Left colon (tissue), 2 donors: ENCODE results near the gene MRPL42. TPM values are rescaled to one million over a fixed set of nuclear protein-coding genes. Genes with fewer than 3 reads are reported as not detected.
"Not testable (repeated sequence)": the region's sequence is repeated elsewhere in the genome, so short reads cannot be mapped to it uniquely, and the experiment has no call there.

Source experiments
- ATAC-seq: fragments of 200-7000 bp; cut with Tn5 transposase; one replicate; pipeline ENCODE4 v1.9.1; 2020; ENCODE audit warnings: mild to moderate bottlenecking, moderate library complexity
- DNase-seq, 2 donors: peaks; one replicate each; pipeline ENCODE4 v3.0.0-alpha.2; 2020
- intact Hi-C, 2 donors: fragments of 100-400 bp; cut with DNase I in 1 of 2; cut with micrococcal nuclease in 1 of 2; formaldehyde crosslinking; loops; one replicate each; pipeline versions ENCODE4 v1.11.2 to v1.14.0; 2022; cut with DNase I, micrococcal nuclease
- total RNA-seq, 2 donors: library from RNA; stranded (reverse); fragmentation: NEBNext Ultra II Directional; extraction: Animal tissue kit (Norgen Biotek cat#: 25700); gene quantifications; one replicate each; pipeline ENCODE4 v1.2.1, GENCODE V29; 2021
- donor health status: DM: no; HTN: no; CAD: no.
- donor health status: DM: yes; HTN: yes; CAD: no.

Gene MRPL42
- total RNA-seq, 2 donors from 2014 or later, result 58.2 to 65.1 TPM

- ATAC-seq, result peak; percentile 91
These were observed 16.0 kb downstream of the MRPL42 start for GRCh38 chr12:93483151-93483807.

DNA sequence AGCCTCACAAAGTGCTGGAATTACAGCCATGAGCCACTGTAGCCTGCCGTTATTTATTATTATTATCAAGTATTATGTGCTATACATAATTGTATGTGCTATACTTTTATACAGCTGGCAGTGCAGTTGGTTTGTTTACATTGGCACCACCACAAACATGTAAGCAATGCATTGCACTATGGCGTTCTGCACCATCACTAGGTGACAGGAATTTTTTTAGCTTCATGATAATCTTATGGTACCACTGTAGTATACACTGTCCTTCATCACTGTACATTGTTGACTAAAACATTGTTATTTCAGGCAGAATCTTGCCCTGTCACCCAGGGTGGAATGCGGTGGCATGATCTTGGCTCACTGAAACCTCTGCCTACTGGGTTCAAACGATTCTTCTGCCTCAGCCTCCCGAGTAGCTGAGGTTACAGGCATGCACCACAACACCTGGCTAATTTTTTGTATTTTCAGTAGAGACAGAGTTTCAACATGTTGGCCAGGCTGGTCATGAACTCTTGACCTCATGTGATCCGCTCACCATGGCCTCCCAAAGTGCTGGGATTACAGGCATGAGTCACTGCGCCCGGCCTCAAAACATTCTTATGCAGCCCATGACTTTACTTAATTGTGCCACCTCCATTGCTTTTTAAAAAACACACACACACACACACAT, 17.1 kb downstream of the MRPL42 start:
- intact Hi-C loops, result no loop called here
- no peak for ATAC-seq

More at GRCh38 chr12:93483151-93483807, 16.0 kb downstream of the MRPL42 start:
- intact Hi-C loops, result no loop called here
- peak in 1 of 2 donors; percentile 7 for DNase-seq

DNA sequence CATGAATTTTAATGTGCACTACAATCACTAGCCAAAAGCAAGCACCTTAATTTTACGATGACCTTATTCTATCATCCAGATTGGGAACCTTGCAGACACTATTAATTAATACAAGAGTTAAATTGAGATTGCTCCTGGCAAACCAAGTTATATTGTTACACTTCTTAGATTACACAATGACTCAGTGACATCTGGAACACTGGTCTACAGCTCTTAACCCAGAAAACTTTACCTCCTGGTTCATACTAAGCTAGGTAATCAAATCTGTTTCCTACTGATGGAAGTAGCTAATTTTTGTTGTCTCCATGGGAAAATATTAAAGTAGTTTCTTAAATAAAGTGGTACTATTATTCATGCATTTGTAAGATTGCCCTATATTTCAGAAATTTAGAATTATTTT, 25.5 kb downstream of the MRPL42 start:
- peak; percentile 56 for ATAC-seq
- DNase-seq, intact Hi-C loops: not testable (repeated sequence)

More for the DNA sequence above, 17.1 kb downstream of the MRPL42 start:
- DNase-seq, result no peak

DNA sequence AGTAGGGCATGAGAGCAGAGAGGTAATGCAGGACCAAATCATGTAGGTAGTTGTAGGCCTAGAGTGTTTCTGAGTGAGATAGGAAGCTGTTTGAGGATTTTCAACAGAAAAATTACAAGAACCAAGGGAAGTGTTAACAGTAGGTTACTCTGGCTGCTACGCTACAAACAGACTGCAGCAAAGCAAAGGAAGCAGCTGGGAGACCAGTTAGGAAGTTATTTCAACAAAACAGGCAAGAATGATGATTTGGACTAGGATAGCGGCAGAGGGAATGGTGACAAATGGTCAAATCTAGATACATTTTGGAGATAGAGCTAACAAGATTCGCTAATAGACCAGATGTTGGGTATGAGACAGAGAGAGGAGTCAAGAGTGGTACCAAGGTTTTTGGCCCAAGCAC, 26.8 kb downstream of the MRPL42 start:
- intact Hi-C loops, result no loop called here
- ATAC-seq, result no peak
- no peak for DNase-seq

DNA sequence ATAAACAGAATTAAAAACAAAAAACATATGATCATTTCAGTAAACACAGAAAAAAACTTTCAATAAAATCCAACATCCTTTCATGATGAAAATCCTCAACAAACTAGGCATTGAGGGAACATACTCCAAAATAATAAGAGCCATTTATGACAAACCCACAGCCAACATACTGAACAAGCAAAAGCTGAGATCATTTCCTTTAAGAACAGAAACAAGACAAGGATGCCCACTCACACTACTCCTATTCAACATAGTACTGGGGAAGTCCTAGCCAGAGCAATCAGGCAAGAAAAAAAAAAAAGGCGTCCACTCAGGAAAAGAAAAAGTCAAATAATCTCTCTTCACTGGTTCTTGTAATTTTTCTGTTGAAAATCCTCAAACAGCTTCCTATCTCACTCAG, 30.1 kb downstream of the MRPL42 start:
- DNase-seq, result no peak
- ATAC-seq, result no peak
- intact Hi-C loops, result no loop called here

GRCh38 chr12:93498813-93499212, 31.5 kb downstream of the MRPL42 start:
- ATAC-seq, result peak; percentile 32
- DNase-seq, intact Hi-C loops: not testable (repeated sequence)

- ATAC-seq, result no peak
- intact Hi-C loops, result no loop called here
- DNase-seq, result no peak
These were observed 32.9 kb downstream of the MRPL42 start for GRCh38 chr12:93500201-93500600.

- no peak for ATAC-seq
- intact Hi-C loops, result no loop called here
- DNase-seq, result no peak
These were observed 33.4 kb downstream of the MRPL42 start for GRCh38 chr12:93500667-93501066.

DNA sequence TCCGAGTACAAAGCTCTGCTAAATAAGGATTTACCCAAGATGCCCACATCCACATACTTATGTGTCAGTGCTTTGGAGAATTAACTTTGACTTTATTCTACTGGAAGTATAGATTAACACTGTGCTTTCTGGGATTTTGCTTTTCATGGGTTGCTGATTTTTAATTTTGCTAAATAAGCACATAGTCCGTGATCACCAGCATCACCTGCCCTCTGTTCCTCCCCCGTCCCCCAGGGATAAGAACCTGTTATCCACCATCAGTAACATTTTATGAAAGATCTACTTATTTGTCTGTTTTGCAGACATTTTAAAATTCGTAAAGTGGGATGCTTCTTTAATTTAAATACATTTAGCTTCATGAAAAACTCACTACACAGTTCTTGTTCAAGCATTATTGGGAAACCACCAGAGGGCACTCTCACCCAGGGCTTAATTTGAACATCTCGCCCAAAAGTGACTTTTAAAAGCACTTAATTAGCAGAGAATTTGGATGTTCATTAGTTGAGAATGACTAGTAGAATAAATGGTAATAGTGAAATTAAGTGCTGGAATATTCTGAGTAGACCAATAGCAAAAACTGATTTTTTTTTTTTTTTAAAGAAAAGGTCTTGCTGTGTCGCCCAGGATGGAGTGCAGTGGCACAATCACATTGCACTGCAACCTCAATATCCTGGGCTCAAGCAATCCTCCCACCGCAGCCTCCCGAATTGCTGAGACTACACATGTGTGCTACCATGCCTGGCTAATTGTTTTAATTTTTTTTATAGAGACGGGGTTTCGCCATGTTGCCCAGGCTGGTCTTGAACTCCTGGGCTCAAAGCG, 35.7 kb downstream of the MRPL42 start:
- intact Hi-C loops, result loop anchor here in 1 of 2 donors (2.0 kb wide), 1 partner anchor 600 kb away; no protein-coding TSS in a partner anchor
- ATAC-seq (no peak), DNase-seq (peak; percentile 31 to 42)

DNA sequence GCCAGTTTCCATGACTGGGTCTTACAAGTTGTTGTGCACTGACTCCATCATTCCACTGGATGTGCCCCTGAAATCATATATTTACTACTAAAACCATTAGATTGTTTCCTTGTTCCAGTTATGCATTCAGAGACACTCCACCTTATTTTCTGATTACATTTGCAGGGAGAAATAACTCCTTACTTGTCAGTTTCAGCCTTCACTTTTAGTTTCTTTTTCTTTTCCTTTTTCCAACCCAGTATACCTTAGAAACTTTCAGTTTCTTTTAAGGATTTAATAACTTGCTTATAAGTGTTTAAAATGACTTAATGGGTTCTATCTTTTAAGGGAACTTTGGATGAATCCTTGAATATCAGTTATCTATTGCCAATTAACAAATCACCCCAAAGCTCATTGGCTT, 39.9 kb downstream of the MRPL42 start:
- no peak for ATAC-seq
- intact Hi-C loops, result no loop called here
- no peak for DNase-seq

- no peak for ATAC-seq
- intact Hi-C loops, result no loop called here
- DNase-seq, result no peak
These were observed 42.2 kb downstream of the MRPL42 start for GRCh38 chr12:93509506-93509905.

DNA sequence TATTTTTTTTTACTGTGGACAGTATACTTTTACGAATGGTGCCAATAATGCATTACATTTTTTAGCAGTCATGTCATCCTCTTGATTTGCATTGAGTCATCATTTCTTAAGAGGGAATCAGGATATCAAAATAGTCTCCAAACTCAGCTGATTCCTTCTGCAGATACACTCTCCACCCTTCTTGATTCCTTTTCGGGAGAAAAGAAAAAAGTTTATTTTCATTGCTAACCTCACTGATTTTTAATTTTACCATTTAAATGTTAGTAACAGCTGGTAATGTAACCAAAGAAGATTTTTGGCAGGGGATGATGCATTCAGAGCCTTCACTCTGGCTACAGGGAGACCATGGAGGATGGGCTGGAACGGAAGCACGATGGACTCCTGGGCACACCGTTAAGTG, 47.5 kb downstream of the MRPL42 start:
- ATAC-seq, result no peak
- intact Hi-C loops, result no loop called here
- no peak for DNase-seq

GRCh38 chr12:93518725-93519124, 51.4 kb downstream of the MRPL42 start:
- no peak for DNase-seq
- intact Hi-C loops, result no loop called here
- no peak for ATAC-seq

DNA sequence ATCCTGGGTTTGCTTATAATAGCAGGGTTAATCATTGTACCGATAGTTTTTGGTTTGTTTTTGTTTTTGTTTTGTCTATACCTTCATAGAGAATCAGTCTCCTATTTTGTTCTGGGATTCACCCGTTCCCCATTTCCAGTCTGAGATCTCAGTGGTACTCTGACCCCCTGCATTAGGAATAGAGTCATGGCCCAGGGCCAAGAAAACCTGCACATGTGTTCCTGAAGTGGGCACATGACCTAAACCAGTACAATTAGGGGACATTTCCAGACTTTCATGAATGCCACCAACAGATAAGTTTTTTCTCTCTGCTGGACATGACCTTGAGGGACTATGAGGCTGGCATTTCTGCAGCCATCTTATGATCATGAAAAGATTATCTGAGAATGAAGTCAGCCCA, 52.5 kb downstream of the MRPL42 start:
- no peak for DNase-seq
- intact Hi-C loops, result no loop called here
- ATAC-seq, result no peak

DNA sequence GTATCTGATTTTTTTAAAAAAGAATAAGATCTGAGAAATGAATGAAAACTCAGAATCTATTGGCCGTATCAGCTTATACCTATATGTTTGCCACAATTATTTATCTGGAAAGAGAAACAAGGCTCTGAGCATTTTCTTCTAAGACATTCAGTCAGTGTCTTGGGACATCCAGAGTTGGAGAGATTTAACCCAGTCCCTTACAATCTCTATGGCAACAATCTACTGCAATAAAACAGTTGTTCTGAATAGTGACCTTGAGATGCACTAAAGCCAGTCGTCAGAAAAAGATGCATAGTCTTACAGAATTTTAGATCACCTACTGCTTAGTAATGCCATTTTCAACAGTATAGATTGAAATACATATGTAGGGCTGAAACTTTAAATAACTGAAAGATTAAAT, 53.1 kb downstream of the MRPL42 start:
- DNase-seq, result no peak
- intact Hi-C loops, result no loop called here

GRCh38 chr12:93521225-93522080, 54.1 kb downstream of the MRPL42 start:
- DNase-seq, result no peak
- ATAC-seq, result no peak
- intact Hi-C loops, result no loop called here

More for the DNA sequence above, 53.1 kb downstream of the MRPL42 start:
- no peak for ATAC-seq

DNA sequence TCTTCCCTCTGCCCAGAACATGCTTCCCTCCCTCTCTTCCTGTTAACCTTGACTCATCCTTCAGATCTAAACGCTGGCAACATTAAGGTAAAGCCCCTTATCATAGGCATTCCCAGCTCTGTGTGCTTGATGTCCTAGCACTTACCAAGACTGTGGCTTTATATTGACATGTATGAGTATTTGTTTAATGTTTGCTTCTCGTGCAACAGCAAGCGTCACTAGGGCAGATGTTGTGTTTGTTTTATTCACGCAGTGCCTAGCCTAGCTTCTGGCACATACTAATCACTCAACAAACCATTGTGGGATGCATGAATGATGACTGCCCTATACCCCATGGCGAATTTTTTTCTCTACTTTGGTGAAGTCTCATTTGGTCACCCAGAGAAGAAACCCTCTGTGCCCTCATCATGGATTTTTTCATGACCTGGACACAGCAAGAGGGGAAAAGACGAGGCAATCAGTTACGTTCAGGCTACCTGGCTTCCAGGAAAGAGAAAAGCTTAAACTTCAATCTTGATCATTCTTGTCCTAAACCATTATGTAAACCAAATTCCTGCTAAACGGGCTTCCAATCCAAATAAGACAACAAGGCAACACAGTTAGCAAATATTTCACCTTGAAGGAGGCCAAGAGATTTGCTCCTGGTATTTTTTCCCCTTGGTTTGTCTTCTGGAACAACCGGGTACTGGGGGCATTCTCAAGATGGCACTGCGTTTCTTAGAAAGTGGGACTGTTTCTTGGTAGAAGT, 57.2 kb downstream of the MRPL42 start:
- DNase-seq, result no peak
- intact Hi-C loops, result no loop called here
- no peak for ATAC-seq

GRCh38 chr12:93526786-93527428, 59.6 kb downstream of the MRPL42 start:
- DNase-seq, result no peak
- intact Hi-C loops, result no loop called here
- ATAC-seq, result no peak
